HUES64 (cell line): ENCODE data around the gene IQCH.
A peak's percentile ranks its signal among the peaks of the same experiment; 100 is the strongest.

Source experiments
- H3K27ac ChIP-seq: 2 replicates; pipeline ENCODE4 v1.7.0; 2013; ENCODE audit warnings: low read depth, low read length, inconsistent platforms
- H3K27me3 ChIP-seq: 2 replicates; pipeline ENCODE4 v1.6.1; 2013; ENCODE audit warnings: mild to moderate bottlenecking, low read length; ENCODE audit not compliant: insufficient read depth
- H3K36me3 ChIP-seq: 2 replicates; pipeline ENCODE4 v1.6.1; 2013; ENCODE audit warnings: mild to moderate bottlenecking, low read length; ENCODE audit not compliant: insufficient read depth
- H3K4me1 ChIP-seq: 2 replicates; pipeline ENCODE4 v1.6.1; 2013; ENCODE audit warnings: mild to moderate bottlenecking, low read length, moderate library complexity; ENCODE audit not compliant: insufficient read depth
- H3K4me3 ChIP-seq: 2 replicates; pipeline ENCODE4 v1.5.1; 2013; ENCODE audit warnings: mild to moderate bottlenecking, low read length, moderate library complexity
- H3K9ac ChIP-seq: 2 replicates; pipeline ENCODE4 v1.6.1; 2013; ENCODE audit warnings: mild to moderate bottlenecking, low read depth, low read length
- H3K9me3 ChIP-seq: 2 replicates; pipeline ENCODE4 v1.6.1; 2013; ENCODE audit warnings: low read depth, low read length; ENCODE audit not compliant: insufficient read depth
- WGBS: fragments of 150-250, 120-280 bp; methylation state at CpG from one replicate; pipeline ENCODE4 v1.1.7; 2013; ENCODE audit warnings: missing lambda C conversion rate; 5-methylcytosine and 5-hydroxymethylcytosine counted together

The IQCH gene

DNA sequence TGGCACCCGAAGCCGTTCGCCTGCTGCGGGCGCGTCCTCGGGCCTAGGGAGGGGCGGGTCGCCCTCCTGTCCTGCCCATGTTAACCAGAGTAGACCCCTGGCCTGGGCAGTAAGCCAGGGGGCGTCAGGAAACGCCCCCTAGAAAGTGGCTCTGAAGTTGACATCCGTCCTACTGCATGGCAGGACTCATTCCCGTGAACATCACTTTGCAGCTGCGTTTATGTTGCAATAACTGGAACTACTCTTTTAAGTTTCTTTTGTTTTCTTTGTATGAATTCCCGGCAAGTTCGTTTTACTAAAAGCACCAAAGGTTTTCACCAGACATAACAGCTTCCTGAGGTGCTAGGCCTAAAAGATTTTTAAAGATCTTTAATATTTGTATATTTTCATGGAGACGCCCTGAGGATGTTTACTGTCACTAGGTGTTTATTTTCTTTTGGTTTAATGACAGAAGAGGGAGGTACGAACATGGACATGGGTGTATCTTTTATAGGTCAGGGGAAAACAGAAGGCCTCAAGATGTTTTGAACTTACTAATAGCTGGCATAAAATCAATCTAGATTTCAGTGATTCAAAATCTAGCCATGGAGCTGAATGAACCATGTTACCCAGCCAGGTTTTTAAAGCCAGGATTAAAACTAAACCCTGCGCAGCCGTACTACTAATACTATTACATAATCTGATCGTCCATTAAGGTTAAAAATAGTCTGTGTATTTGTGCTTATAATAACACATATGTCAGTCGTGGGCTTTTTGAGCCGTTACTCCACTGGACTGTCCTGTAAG, 267.4 kb downstream of the IQCH start:
- Histone ChIP-seq H3K9ac (peak overlapping the region; percentile 94), H3K9me3 (no peaks in the 10 kb centered on the region), H3K27ac (no peak overlapping the region), H3K4me1 (peaks cover 24% of the 10 kb centered on the region), H3K27me3 (peaks cover 12% of the 10 kb centered on the region), H3K4me3 (peak overlapping the region; percentile 77), H3K36me3 (peaks cover 3% of the 10 kb centered on the region; the same call in 1 of the 2 replicates)
- WGBS = 16% methylated on average over 20 of the region's 23 CpGs

GRCh38 chr15:67523330-67523729, 268.7 kb downstream of the IQCH start:
- no peaks in the 10 kb centered on the region for H3K9me3 ChIP-seq
- H3K36me3 ChIP-seq = peaks cover 3% of the 10 kb centered on the region; the same call in 1 of the 2 replicates
- WGBS = no CpG with 5 or more reads among the region's 1 CpG
- no peak overlapping the region for H3K27ac ChIP-seq
- H3K27me3 ChIP-seq = peaks cover 12% of the 10 kb centered on the region
- peaks cover 24% of the 10 kb centered on the region for H3K4me1 ChIP-seq
- no peak overlapping the region for H3K9ac ChIP-seq
- H3K4me3 ChIP-seq = peak overlapping the region; percentile 77; the same call in 1 of the 2 replicates

DNA sequence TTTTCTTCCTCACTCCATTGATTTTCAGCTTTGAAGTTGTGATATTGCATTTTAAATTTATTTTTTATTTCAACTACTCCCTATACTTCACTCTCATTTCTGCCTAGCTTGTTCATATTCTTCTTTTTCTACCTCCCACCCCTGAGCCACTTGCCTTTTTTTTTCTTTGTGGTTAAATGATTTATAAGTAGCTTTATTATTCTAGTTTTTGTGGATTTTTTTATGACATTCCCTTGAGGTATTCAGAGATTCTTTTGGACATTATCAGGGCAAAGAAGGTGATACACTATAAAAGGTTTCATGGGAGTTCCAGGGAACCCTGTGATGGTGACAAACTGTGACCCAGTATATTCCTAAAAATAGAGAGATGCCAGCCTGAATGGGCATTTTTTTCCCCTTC, 269.6 kb downstream of the IQCH start:
- H3K9me3 ChIP-seq = no peaks in the 10 kb centered on the region
- peaks cover 24% of the 10 kb centered on the region for H3K4me1 ChIP-seq
- H3K9ac ChIP-seq = no peak overlapping the region
- peaks cover 3% of the 10 kb centered on the region; the same call in 1 of the 2 replicates for H3K36me3 ChIP-seq
- H3K27me3 ChIP-seq = peaks cover 12% of the 10 kb centered on the region
- no peak overlapping the region for H3K27ac ChIP-seq
- no peak overlapping the region for H3K4me3 ChIP-seq

DNA sequence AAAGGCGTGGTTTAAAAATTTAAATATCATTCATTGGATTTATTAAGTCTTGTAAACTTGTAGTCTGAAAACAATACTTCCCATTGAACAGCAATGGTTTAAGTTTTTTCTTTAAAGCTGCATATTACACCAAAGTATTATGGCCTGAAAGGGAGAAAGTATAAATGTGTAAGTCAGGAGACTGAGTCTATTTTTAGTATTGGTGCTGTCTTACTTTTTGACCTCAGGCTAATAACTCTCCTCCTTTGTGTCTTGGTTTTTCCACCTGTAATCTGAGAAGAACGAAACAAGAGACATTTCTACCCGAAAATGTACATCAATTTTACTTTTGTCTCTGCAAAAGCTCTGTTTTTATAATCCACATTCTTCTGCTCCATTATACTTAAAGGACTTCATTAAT, 273.9 kb downstream of the IQCH start:
- H3K4me1 ChIP-seq = peaks cover 5% of the 10 kb centered on the region
- 96% methylated on average over 2 of the region's 3 CpGs for WGBS
- H3K4me3 ChIP-seq = no peak overlapping the region
- no peaks in the 10 kb centered on the region for H3K27me3 ChIP-seq
- H3K9me3 ChIP-seq = no peaks in the 10 kb centered on the region
- H3K27ac ChIP-seq = no peak overlapping the region
- H3K36me3 ChIP-seq = peaks cover 3% of the 10 kb centered on the region; the same call in 1 of the 2 replicates
- H3K9ac ChIP-seq = no peak overlapping the region

GRCh38 chr15:67531379-67531914, 276.9 kb downstream of the IQCH start:
- peaks cover 3% of the 10 kb centered on the region; the same call in 1 of the 2 replicates for H3K36me3 ChIP-seq
- 93% methylated on average over 2 of the region's 3 CpGs for WGBS
- no peak overlapping the region for H3K9ac ChIP-seq
- H3K27ac ChIP-seq = no peak overlapping the region
- H3K4me1 ChIP-seq = no peaks in the 10 kb centered on the region
- no peak overlapping the region for H3K4me3 ChIP-seq
- H3K9me3 ChIP-seq = no peaks in the 10 kb centered on the region
- H3K27me3 ChIP-seq = no peaks in the 10 kb centered on the region

DNA sequence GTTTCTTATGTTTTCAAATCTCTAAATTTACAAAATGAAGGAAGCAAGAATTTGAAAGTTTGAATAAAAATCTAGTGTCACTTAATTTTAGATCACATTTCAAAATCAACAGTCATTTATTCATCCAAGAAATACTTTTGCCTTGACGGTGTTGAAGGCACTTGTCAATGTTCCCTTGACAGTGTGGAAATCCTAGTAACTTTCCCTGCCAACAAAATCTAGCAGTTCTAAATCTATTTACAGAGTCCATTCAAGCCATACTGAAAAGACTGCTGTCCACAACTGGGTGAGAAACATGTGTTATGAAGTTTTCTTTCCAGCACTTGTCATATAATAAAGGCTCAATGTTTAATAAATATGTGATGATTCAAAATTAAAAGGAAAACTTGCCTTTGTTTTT, 279.3 kb downstream of the IQCH start:
- Histone ChIP-seq H3K9ac (no peak overlapping the region), H3K27me3 (no peaks in the 10 kb centered on the region), H3K4me1 (no peaks in the 10 kb centered on the region), H3K4me3 (no peak overlapping the region), H3K36me3 (no peaks in the 10 kb centered on the region), H3K9me3 (no peaks in the 10 kb centered on the region), H3K27ac (no peak overlapping the region)
- 80% methylated on average over 1 of the region's 1 CpG for WGBS

GRCh38 chr15:67534360-67534759, 279.8 kb downstream of the IQCH start:
- no peak overlapping the region for H3K9ac ChIP-seq
- no peaks in the 10 kb centered on the region for H3K27me3 ChIP-seq
- no peaks in the 10 kb centered on the region for H3K4me1 ChIP-seq
- 93% methylated on average over 1 of the region's 1 CpG for WGBS
- H3K9me3 ChIP-seq = no peaks in the 10 kb centered on the region
- H3K36me3 ChIP-seq = no peaks in the 10 kb centered on the region
- no peak overlapping the region for H3K27ac ChIP-seq
- no peak overlapping the region for H3K4me3 ChIP-seq

DNA sequence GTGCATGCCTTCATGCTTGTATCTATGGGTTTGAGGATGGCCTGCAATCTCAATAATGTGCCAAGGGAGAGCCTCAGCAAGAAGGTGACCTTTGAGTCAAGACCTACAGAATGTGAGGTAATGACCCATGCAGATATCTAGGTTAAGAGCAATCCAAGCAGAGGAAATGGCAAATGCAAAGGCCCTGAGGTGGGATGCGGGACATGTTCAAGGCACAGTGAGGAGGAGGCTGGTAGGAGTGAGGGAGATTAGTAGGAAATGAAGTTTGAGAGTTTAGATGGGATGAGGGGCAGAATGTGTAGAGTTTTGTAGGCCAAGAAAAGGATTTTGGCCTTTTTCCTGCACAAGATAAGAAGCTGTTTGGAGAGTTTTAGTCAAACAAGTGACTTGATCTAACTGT, 283.2 kb downstream of the IQCH start:
- Histone ChIP-seq H3K9me3 (no peaks in the 10 kb centered on the region), H3K4me3 (no peak overlapping the region), H3K9ac (no peak overlapping the region), H3K36me3 (no peaks in the 10 kb centered on the region), H3K27me3 (no peaks in the 10 kb centered on the region), H3K4me1 (0 out of 2 replicates have a peak, but pooled peaks cover 4% of the 10 kb centered on the region), H3K27ac (no peak overlapping the region)
- 92% methylated on average over 1 of the region's 1 CpG for WGBS

DNA sequence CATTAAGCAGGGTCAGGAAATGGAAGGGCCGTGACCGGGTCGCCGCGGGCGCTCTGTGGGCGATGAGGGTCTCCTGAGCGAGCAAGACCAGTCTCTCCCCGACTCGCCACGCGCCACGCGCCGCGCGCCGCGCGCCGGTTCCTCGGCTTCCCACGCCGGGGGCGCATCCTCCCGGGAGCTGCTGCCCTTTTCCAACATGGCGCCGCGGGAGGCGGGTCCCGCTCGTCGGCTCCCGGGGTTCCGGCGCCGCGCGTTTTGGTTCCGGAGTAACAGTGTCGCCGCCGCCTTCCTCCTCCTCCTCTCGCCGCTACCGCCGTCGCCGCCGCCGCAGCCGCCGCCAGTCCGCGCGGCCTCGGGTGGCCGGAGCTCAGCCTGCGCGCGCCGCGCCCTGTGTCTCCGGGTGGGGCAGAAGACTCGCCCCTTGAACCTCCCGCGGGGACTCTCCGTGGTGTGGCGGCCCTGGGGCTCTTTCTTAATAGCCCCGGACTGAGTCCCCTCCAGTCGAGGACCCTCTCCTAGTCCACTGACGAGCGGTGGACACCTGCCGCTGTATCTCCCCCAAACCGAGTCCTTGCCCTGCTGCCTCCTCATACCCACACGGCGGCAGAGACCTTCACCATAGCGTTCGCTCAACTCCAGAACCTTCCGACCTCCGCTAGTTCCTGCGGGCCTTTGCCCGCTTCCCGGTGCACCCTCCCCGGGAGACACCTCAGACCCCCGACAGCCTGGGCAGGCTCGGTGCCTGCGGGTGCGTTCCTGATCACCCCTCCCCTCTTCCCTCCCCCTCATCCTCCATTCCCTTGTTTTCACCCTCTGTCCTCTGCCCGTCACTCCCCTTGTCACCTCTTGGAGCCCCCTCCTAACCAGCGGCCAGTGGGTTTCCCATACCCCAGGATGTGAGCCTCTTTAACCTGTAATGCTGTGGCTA, 288.1 kb downstream of the IQCH start, which contains the start of gene MAP2K5:
TSS of gene MAP2K5 (plus strand) at position 284 of the 928 bp plus-strand sequence. CDS start at position 917, 633 bp downstream.
- Histone ChIP-seq H3K9ac (peak within 1 kb of the TSS; percentile 76), H3K9me3 (no peaks in the 10 kb centered on the region), H3K4me1 (peaks cover 5% of the 10 kb centered on the region), H3K27me3 (no peaks in the 10 kb centered on the region), H3K4me3 (peak within 1 kb of the TSS; percentile 94), H3K27ac (peak within 1 kb of the TSS; percentile 49; the same call in 1 of the 2 replicates), H3K36me3 (peaks cover 2% of the 10 kb centered on the region; the same call in 1 of the 2 replicates)
- WGBS = under 1% methylated on average over 91 of the region's 91 CpGs

- Histone ChIP-seq H3K27me3 (no peaks in the 10 kb centered on the region), H3K9me3 (no peaks in the 10 kb centered on the region), H3K36me3 (peaks cover 2% of the 10 kb centered on the region; the same call in 1 of the 2 replicates), H3K9ac (peak overlapping the region; percentile 76; the same call in 1 of the 2 replicates), H3K27ac (no peak overlapping the region), H3K4me1 (peaks cover 12% of the 10 kb centered on the region), H3K4me3 (peak overlapping the region; percentile 94)
- WGBS = 67% methylated on average over 7 of the region's 7 CpGs
Observed at GRCh38 chr15:67543348-67543718, 288.7 kb downstream of the IQCH start.
